SK-N-SH treated with all-trans-retinoic acid at 6 μM for 48 hours (cell line): ENCODE data around the gene NPY5R.

Experiments used
- ATAC-seq: fragments of 200-7000 bp; cut with Tn5 transposase; 3 replicates; pipeline ENCODE4 v1.9.1; 2020; ENCODE audit warnings: mild to moderate bottlenecking, moderate library complexity
- ARNTL ChIP-seq: fragments of 450-650 bp; formaldehyde crosslinking; IDR thresholded peaks from 2 replicates; pipeline ENCODE4 v1.5.0; 2020; ENCODE audit warnings: low read depth, mild to moderate bottlenecking, moderate library complexity, borderline replicate concordance
- BACH2 ChIP-seq: fragments of 250-450 bp; sonication (Bioruptor Pico); IDR thresholded peaks from 2 replicates; pipeline ENCODE4 v1.9.0; 2021; ENCODE audit warnings: mild to moderate bottlenecking, borderline replicate concordance
- CSDC2 ChIP-seq: fragments of 250-450 bp; sonication (Bioruptor Pico); IDR thresholded peaks from 2 replicates; pipeline ENCODE4 v1.5.0; 2020; ENCODE audit warnings: mild to moderate bottlenecking, moderate library complexity
- GLIS3 ChIP-seq: fragments of 250-450 bp; sonication (Bioruptor Pico); IDR thresholded peaks from 2 replicates; pipeline ENCODE4 v1.5.0; 2020; ENCODE audit warnings: mild to moderate bottlenecking, moderate library complexity
- ISL1 ChIP-seq: fragments of 250-450 bp; sonication (Bioruptor Pico); IDR thresholded peaks from 2 replicates; pipeline ENCODE4 v2.1.2; 2022; ENCODE audit warnings: mild to moderate bottlenecking, moderate library complexity
- OSR1 ChIP-seq: fragments of 250-450 bp; sonication (Bioruptor Pico); IDR thresholded peaks from 2 replicates; pipeline ENCODE4 v1.8.0; 2022; ENCODE audit warnings: moderate library complexity, mild to moderate bottlenecking, inconsistent platforms
- PPARA ChIP-seq: fragments of 250-450 bp; sonication (Bioruptor Pico); IDR thresholded peaks from 2 replicates; pipeline ENCODE4 v1.5.0; 2020; ENCODE audit warnings: mild to moderate bottlenecking, borderline replicate concordance
- RARB ChIP-seq: fragments of 250-450 bp; sonication (Bioruptor Pico); IDR thresholded peaks from 2 replicates; pipeline ENCODE4 v1.8.0; 2021; ENCODE audit warnings: mild to moderate bottlenecking, moderate library complexity
- SNAI2 ChIP-seq: fragments of 250-450 bp; sonication (Bioruptor Pico); IDR thresholded peaks from 2 replicates; pipeline ENCODE4 v1.5.0; 2020; ENCODE audit warnings: mild to moderate bottlenecking, moderate library complexity
- TCF4 ChIP-seq: fragments of 250-450 bp; sonication (Bioruptor Pico); IDR thresholded peaks from 2 replicates; pipeline ENCODE4 v1.8.0; 2021; ENCODE audit warnings: mild to moderate bottlenecking, moderate library complexity, borderline replicate concordance
- TOX ChIP-seq: fragments of 250-450 bp; sonication (Bioruptor Pico); IDR thresholded peaks from 2 replicates; pipeline ENCODE4 v1.8.0; 2021; ENCODE audit warnings: mild to moderate bottlenecking, moderate library complexity, borderline replicate concordance
- ZC3H10 ChIP-seq: fragments of 250-450 bp; sonication (Bioruptor Pico); IDR thresholded peaks from 2 replicates; pipeline ENCODE4 v1.5.1; 2021; ENCODE audit warnings: mild to moderate bottlenecking, moderate library complexity
- ZFP3 ChIP-seq: fragments of 250-450 bp; sonication (Bioruptor Pico); IDR thresholded peaks from 2 replicates; pipeline ENCODE4 v1.5.0; 2020; ENCODE audit warnings: mild to moderate bottlenecking, moderate library complexity
- ZFP30 ChIP-seq: fragments of 450-650 bp; formaldehyde crosslinking; IDR thresholded peaks from 2 replicates; pipeline ENCODE4 v1.5.0; 2022; ENCODE audit warnings: mild to moderate bottlenecking, moderate library complexity
- ZNF565 ChIP-seq: fragments of 450-650 bp; formaldehyde crosslinking; conservative IDR thresholded peaks from 2 replicates; pipeline ENCODE4 v1.5.0; 2020; ENCODE audit warnings: low read depth, mild to moderate bottlenecking, moderate library complexity
- ZNF70 ChIP-seq: fragments of 450-650 bp; formaldehyde crosslinking; IDR thresholded peaks from 2 replicates; pipeline ENCODE4 v1.5.0; 2020; ENCODE audit warnings: mild to moderate bottlenecking, moderate library complexity
- ZNF8 ChIP-seq: fragments of 450-650 bp; formaldehyde crosslinking; IDR thresholded peaks from 2 replicates; pipeline ENCODE4 v1.5.0; 2020; ENCODE audit warnings: mild to moderate bottlenecking, moderate library complexity
- TF ChIP-seq, protein P1 (sequence below): fragments of 250-450 bp; sonication (Bioruptor Pico); IDR thresholded peaks from 2 replicates; pipeline ENCODE4 v1.5.0; 2020; ENCODE audit warnings: mild to moderate bottlenecking, moderate library complexity
- TF ChIP-seq, protein P2 (sequence below): fragments of 250-450 bp; sonication (Bioruptor Pico); IDR thresholded peaks from 2 replicates; pipeline ENCODE4 v1.8.0; 2021; ENCODE audit warnings: low read depth, mild to moderate bottlenecking, moderate library complexity, borderline replicate concordance
- TF ChIP-seq, protein P3 (sequence below): fragments of 250-450 bp; sonication (Bioruptor Pico); IDR thresholded peaks from 2 replicates; pipeline ENCODE4 v1.5.1; 2021; ENCODE audit warnings: mild to moderate bottlenecking, moderate library complexity
- TF ChIP-seq, protein P4 (sequence below): fragments of 250-450 bp; sonication (Bioruptor Pico); IDR thresholded peaks from 2 replicates; pipeline ENCODE4 v1.8.0; 2020; ENCODE audit warnings: mild to moderate bottlenecking, moderate library complexity, borderline replicate concordance
- TF ChIP-seq, protein P5 (sequence below): fragments of 250-450 bp; sonication (Bioruptor Pico); IDR thresholded peaks from 2 replicates; pipeline ENCODE4 v1.5.1; 2020; ENCODE audit warnings: low read depth, mild to moderate bottlenecking, moderate library complexity

The NPY5R gene

DNA sequence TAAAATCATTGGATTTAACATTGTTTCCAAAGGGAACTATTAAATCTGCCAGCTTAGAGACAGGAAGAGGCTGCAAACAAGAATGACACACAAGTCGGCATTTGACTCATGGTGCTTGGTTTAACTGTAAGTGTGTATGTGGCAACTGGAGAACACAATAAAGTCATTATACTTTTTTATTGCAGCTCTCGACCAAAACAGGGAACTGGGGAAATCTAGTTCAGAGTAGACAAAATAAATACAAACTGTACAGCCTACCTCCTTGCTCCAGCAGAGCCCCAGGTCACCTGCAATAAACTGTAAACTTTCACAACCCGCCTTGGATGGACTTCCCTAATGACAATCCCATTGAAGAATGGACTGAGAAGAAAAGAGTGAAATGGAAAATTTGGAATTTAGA lies 24.0 kb downstream of the NPY5R start:
- ATAC-seq: no peak
- no peak for TF ChIP-seq CSDC2 (CRISPR knock-in tag)
- TF ChIP-seq, protein P1, sequence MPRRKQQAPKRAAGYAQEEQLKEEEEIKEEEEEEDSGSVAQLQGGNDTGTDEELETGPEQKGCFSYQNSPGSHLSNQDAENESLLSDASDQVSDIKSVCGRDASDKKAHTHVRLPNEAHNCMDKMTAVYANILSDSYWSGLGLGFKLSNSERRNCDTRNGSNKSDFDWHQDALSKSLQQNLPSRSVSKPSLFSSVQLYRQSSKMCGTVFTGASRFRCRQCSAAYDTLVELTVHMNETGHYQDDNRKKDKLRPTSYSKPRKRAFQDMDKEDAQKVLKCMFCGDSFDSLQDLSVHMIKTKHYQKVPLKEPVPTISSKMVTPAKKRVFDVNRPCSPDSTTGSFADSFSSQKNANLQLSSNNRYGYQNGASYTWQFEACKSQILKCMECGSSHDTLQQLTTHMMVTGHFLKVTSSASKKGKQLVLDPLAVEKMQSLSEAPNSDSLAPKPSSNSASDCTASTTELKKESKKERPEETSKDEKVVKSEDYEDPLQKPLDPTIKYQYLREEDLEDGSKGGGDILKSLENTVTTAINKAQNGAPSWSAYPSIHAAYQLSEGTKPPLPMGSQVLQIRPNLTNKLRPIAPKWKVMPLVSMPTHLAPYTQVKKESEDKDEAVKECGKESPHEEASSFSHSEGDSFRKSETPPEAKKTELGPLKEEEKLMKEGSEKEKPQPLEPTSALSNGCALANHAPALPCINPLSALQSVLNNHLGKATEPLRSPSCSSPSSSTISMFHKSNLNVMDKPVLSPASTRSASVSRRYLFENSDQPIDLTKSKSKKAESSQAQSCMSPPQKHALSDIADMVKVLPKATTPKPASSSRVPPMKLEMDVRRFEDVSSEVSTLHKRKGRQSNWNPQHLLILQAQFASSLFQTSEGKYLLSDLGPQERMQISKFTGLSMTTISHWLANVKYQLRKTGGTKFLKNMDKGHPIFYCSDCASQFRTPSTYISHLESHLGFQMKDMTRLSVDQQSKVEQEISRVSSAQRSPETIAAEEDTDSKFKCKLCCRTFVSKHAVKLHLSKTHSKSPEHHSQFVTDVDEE (CRISPR knock-in tag): no peak
- TF ChIP-seq, protein P2, sequence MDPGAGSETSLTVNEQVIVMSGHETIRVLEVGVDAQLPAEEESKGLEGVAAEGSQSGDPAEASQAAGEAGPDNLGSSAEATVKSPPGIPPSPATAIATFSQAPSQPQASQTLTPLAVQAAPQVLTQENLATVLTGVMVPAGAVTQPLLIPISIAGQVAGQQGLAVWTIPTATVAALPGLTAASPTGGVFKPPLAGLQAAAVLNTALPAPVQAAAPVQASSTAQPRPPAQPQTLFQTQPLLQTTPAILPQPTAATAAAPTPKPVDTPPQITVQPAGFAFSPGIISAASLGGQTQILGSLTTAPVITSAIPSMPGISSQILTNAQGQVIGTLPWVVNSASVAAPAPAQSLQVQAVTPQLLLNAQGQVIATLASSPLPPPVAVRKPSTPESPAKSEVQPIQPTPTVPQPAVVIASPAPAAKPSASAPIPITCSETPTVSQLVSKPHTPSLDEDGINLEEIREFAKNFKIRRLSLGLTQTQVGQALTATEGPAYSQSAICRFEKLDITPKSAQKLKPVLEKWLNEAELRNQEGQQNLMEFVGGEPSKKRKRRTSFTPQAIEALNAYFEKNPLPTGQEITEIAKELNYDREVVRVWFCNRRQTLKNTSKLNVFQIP (CRISPR knock-in tag): no peak
- no peak for TF ChIP-seq ZNF8 (CRISPR knock-in tag)
- TF ChIP-seq SNAI2 (CRISPR knock-in tag): no peak
- TF ChIP-seq ARNTL: no peak
- no peak for TF ChIP-seq BACH2 (CRISPR knock-in tag)
- no peak for TF ChIP-seq GLIS3
- TF ChIP-seq ZFP3 (CRISPR knock-in tag): no peak
- TF ChIP-seq TOX (CRISPR knock-in tag): no peak
- no peak for TF ChIP-seq ISL1 (CRISPR knock-in tag)
- TF ChIP-seq, protein P3, sequence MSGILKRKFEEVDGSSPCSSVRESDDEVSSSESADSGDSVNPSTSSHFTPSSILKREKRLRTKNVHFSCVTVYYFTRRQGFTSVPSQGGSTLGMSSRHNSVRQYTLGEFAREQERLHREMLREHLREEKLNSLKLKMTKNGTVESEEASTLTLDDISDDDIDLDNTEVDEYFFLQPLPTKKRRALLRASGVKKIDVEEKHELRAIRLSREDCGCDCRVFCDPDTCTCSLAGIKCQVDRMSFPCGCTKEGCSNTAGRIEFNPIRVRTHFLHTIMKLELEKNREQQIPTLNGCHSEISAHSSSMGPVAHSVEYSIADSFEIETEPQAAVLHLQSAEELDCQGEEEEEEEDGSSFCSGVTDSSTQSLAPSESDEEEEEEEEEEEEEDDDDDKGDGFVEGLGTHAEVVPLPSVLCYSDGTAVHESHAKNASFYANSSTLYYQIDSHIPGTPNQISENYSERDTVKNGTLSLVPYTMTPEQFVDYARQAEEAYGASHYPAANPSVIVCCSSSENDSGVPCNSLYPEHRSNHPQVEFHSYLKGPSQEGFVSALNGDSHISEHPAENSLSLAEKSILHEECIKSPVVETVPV (CRISPR knock-in tag): no peak
- TF ChIP-seq, protein P4, sequence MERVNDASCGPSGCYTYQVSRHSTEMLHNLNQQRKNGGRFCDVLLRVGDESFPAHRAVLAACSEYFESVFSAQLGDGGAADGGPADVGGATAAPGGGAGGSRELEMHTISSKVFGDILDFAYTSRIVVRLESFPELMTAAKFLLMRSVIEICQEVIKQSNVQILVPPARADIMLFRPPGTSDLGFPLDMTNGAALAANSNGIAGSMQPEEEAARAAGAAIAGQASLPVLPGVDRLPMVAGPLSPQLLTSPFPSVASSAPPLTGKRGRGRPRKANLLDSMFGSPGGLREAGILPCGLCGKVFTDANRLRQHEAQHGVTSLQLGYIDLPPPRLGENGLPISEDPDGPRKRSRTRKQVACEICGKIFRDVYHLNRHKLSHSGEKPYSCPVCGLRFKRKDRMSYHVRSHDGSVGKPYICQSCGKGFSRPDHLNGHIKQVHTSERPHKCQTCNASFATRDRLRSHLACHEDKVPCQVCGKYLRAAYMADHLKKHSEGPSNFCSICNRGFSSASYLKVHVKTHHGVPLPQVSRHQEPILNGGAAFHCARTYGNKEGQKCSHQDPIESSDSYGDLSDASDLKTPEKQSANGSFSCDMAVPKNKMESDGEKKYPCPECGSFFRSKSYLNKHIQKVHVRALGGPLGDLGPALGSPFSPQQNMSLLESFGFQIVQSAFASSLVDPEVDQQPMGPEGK (CRISPR knock-in tag): no peak
- no peak for TF ChIP-seq ZFP30
- TF ChIP-seq ZNF565 (CRISPR knock-in tag): no peak
- no peak for TF ChIP-seq RARB (CRISPR knock-in tag)
- TF ChIP-seq, all 23 proteins: peak for 0

DNA sequence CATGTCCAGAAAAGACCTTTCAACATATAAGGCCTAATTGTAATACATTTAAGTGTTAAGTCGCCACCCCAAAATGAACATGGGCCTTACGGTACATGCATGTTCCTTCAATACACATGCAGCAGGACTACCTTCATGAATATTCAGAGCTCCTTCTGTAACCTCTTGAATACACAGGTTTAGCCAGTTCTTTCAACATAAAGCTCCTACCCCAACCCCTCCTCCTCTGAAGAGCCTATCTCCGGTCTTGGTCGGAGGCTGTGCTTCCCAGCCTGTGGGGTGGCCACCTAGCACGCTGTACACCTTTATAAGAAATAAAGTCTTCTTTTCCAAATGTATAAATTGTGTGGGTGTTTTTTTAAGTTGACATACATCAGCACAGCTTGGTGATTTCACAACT lies 28.3 kb downstream of the NPY5R start:
- no peak for ATAC-seq

More for the DNA sequence above, 28.3 kb downstream of the NPY5R start:
- TF ChIP-seq OSR1 (CRISPR knock-in tag) (no peak), ZFP3 (CRISPR knock-in tag) (no peak), ZNF565 (CRISPR knock-in tag) (no peak), ZFP30 (no peak), PPARA (no peak), ZNF8 (CRISPR knock-in tag) (no peak), ZNF70 (CRISPR knock-in tag) (no peak), BACH2 (CRISPR knock-in tag) (no peak), TCF4 (CRISPR knock-in tag) (no peak), ZC3H10 (CRISPR knock-in tag) (no peak), TOX (CRISPR knock-in tag) (no peak), CSDC2 (CRISPR knock-in tag) (no peak)
- TF ChIP-seq, protein P1 (CRISPR knock-in tag): no peak
- TF ChIP-seq, protein P5, sequence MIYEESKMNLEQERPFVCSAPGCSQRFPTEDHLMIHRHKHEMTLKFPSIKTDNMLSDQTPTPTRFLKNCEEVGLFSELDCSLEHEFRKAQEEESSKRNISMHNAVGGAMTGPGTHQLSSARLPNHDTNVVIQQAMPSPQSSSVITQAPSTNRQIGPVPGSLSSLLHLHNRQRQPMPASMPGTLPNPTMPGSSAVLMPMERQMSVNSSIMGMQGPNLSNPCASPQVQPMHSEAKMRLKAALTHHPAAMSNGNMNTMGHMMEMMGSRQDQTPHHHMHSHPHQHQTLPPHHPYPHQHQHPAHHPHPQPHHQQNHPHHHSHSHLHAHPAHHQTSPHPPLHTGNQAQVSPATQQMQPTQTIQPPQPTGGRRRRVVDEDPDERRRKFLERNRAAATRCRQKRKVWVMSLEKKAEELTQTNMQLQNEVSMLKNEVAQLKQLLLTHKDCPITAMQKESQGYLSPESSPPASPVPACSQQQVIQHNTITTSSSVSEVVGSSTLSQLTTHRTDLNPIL: no peak
- TF ChIP-seq, all 23 proteins: peak for 0
